DMS79 treated with DMSO at 0.1 percent for 48 hours (cell line): Measurements from ENCODE around the gene ARHGAP26.
"Not testable (repeated sequence)": the region's sequence is repeated elsewhere in the genome, so short reads cannot be mapped to it uniquely, and the experiment has no call there.

Source experiments
- DNase-seq: peaks from one replicate; lab custom pipeline; 2025; lab: John Stamatoyannopoulos, UW

ARHGAP26 gene

GRCh38 chr5:142984525-142984924, 214.3 kb downstream of the ARHGAP26 start:
- DNase-seq: no peak

- not testable (repeated sequence) for DNase-seq
Measured at GRCh38 chr5:142989270-142989669, 219.1 kb downstream of the ARHGAP26 start.

GRCh38 chr5:142990073-142990472, 219.9 kb downstream of the ARHGAP26 start:
- not testable (repeated sequence) for DNase-seq

- DNase-seq: no peak
Measured at GRCh38 chr5:142994218-142994617, 224.0 kb downstream of the ARHGAP26 start.

GRCh38 chr5:142995621-142996020, 225.4 kb downstream of the ARHGAP26 start:
- not testable (repeated sequence) for DNase-seq

GRCh38 chr5:142997591-142997990, 227.4 kb downstream of the ARHGAP26 start:
- DNase-seq: no peak

GRCh38 chr5:142998316-142999020, 228.3 kb downstream of the ARHGAP26 start:
- DNase-seq: no peak

- DNase-seq: not testable (repeated sequence)
Measured at GRCh38 chr5:143000551-143000950, 230.4 kb downstream of the ARHGAP26 start.

- no peak for DNase-seq
Measured at GRCh38 chr5:143001764-143002351, 231.7 kb downstream of the ARHGAP26 start.

- DNase-seq: no peak
Measured at GRCh38 chr5:143002459-143003327, 232.5 kb downstream of the ARHGAP26 start.

- DNase-seq: no peak
Measured at GRCh38 chr5:143003328-143003636, 233.1 kb downstream of the ARHGAP26 start.

GRCh38 chr5:143004361-143005145, 234.4 kb downstream of the ARHGAP26 start:
- DNase-seq: no peak

GRCh38 chr5:143006501-143006900, 236.3 kb downstream of the ARHGAP26 start:
- DNase-seq: no peak

- no peak for DNase-seq
Measured at GRCh38 chr5:143008032-143008431, 237.9 kb downstream of the ARHGAP26 start.

- no peak for DNase-seq
Measured at GRCh38 chr5:143008809-143009521, 238.8 kb downstream of the ARHGAP26 start.

- no peak for DNase-seq
Measured at GRCh38 chr5:143010351-143010750, 240.2 kb downstream of the ARHGAP26 start.

GRCh38 chr5:143011585-143011984, 241.4 kb downstream of the ARHGAP26 start:
- no peak for DNase-seq

- no peak for DNase-seq
Measured at GRCh38 chr5:143013176-143013891, 243.2 kb downstream of the ARHGAP26 start.

- no peak for DNase-seq
Measured at GRCh38 chr5:143014017-143014651, 244.0 kb downstream of the ARHGAP26 start.

GRCh38 chr5:143016777-143017516, 246.8 kb downstream of the ARHGAP26 start:
- no peak for DNase-seq
